ENCODE data around the gene ZDHHC5.
"Not testable (repeated sequence)": the region's sequence is repeated elsewhere in the genome, so short reads cannot be mapped to it uniquely, and the experiment has no call there.

The ZDHHC5 gene

DNA sequence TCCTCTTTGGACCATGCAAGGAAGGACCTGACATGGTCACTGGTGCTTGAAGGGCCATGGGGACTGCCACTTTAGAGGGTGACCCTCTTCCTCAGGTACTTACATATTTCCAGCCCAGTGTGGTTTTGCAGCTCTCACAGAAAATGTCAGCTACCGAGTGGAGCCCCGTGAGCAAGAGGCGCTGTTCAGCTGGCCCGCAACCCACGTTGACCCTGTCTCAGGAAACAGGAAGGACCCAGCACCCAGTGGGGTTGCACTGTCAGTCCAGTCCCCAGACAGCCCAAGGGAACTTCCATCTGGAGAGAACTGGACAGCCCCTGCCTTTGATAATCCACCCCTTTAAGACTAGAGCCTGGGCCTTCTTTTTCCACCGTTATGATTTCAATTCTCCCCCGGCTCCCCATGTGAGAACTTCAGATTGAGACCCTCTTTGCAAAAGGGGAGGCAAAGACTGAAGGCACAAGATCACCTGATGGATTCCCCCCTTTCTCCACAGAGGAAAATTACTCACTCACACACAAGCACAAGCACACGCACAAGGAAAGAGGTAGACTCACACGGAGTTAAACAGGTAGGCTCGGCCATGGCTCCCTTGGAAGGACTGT is 21.6 kb upstream of the ZDHHC5 start:
- Histone ChIP-seq H3K27ac (ENCODE audit: low read length) (no peak overlapping the region), H3K9me3 (ENCODE audit: insufficient read depth, low read depth, low read length) (no peaks in the 10 kb centered on the region), H3K4me1 (ENCODE audit: insufficient read depth, low read length) (peaks cover 65% of the 10 kb centered on the region), H3K27me3 (ENCODE audit: insufficient read depth, low read length) (peaks cover 14% of the 10 kb centered on the region; the same call in 1 of the 2 replicates), H3K9ac (ENCODE audit: low read depth, low read length) (peak overlapping the region; percentile 75; the same call in 1 of the 2 replicates), H3K4me3 (ENCODE audit: low read length) (peak overlapping the region; percentile 62; the same call in 1 of the 2 replicates), H3K36me3 (ENCODE audit: insufficient read depth, low read depth, low read length) (peaks cover 28% of the 10 kb centered on the region)

DNA sequence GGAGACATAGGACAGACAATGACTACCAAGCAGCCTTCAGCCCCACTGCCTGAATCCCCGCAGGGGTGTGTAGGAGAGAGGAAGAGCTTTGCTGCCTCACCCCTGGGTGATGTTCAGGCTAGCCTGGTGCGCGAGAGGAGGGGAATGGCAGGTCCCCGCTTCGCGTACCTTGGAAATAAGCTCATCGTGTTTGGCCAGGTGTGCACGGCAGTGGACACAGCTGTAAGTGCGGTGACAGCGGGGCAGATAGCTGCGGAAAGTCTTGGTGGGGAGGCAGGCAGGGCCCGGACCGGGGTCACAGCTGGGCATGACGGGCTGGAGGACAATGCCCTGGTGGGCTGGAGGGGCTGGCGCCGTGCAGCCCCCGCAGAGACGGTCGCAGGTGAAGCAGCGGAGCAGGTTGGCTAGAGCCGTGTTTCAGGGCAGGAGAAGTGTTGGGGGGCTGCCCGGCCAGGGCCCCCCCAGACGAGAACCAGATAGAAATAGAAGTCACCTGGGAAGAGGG is 21.1 kb upstream of the ZDHHC5 start:
- Histone ChIP-seq H3K4me3 (ENCODE audit: low read length) (peak overlapping the region; percentile 62), H3K27ac (ENCODE audit: low read length) (no peak overlapping the region), H3K9ac (ENCODE audit: low read depth, low read length) (peak overlapping the region; percentile 75; the same call in 1 of the 2 replicates), H3K27me3 (ENCODE audit: insufficient read depth, low read length) (peaks cover 19% of the 10 kb centered on the region), H3K36me3 (ENCODE audit: insufficient read depth, low read depth, low read length) (peaks cover 22% of the 10 kb centered on the region), H3K9me3 (ENCODE audit: insufficient read depth, low read depth, low read length) (no peaks in the 10 kb centered on the region), H3K4me1 (ENCODE audit: insufficient read depth, low read length) (peaks cover 59% of the 10 kb centered on the region)

DNA sequence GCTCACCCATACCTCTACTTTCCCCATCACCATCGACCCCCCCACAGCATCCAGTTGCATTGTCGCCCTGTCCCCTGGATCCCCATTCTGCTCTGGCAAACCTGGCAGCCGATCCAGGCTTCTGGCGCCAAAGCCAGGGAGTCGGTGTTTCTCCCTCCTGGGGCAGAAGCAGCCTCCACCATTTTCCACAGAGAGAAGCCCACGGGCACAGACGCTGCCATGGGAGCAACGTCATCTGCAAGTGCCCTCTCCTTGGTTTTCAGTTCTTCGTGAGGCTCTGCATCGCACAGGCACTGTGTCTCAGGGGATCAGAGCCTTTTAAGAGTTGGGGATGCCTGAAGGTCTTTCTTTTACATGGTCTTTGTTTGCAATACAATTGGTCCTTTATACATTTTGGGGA is 20.5 kb upstream of the ZDHHC5 start:
- Histone ChIP-seq H3K27me3 (ENCODE audit: insufficient read depth, low read length) (peaks cover 25% of the 10 kb centered on the region), H3K9me3 (ENCODE audit: insufficient read depth, low read depth, low read length) (no peaks in the 10 kb centered on the region), H3K4me1 (ENCODE audit: insufficient read depth, low read length) (peaks cover 59% of the 10 kb centered on the region), H3K27ac (ENCODE audit: low read length) (no peak overlapping the region), H3K9ac (ENCODE audit: low read depth, low read length) (peak overlapping the region; percentile 75; the same call in 1 of the 2 replicates), H3K36me3 (ENCODE audit: insufficient read depth, low read depth, low read length) (peaks cover 17% of the 10 kb centered on the region), H3K4me3 (ENCODE audit: low read length) (peak overlapping the region; percentile 62)

DNA sequence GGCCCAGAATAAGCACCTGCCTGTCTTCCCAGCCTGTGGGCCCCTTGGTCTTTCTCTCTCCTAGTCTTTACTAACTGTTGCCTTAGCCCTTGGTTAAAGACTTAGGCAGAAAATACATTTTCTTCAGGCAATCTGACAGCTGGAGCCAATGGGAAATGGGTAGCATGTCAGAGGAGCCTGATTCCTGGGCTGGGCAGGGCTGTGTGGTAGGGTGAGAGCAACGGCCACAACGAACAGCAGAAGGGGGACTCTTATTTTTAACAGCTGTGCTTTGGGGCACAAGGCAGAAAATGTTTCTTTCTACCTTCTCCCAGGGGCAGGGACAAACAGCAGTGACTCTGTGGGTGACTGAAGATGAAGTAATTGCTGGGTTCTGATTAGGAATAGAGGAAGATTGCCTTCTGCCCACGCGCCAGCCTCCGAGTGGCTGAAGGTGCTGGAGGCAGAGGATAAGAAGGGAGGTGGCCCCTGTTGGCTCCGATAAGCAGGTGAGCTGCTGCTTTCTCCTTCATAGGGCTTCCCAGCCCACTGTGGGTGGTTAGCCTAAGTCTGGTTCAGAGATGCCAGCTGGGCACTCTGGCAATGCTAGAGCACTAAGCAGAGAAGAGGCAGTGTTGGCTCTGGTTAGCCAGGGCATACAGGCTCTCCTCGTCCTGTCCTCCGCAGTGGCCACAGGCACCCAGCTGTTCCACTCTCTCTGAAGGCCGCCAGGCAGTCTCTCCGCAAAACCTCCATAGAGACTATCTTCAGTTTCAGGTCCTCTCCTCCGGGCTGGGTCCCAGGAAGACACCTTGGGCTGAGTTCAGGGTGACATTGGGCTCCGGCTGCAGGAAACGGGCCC is 19.7 kb upstream of the ZDHHC5 start:
- Histone ChIP-seq H3K9ac (ENCODE audit: low read depth, low read length) (peak overlapping the region; percentile 75), H3K9me3 (ENCODE audit: insufficient read depth, low read depth, low read length) (no peaks in the 10 kb centered on the region), H3K27me3 (ENCODE audit: insufficient read depth, low read length) (peaks cover 33% of the 10 kb centered on the region), H3K36me3 (ENCODE audit: insufficient read depth, low read depth, low read length) (peaks cover 9% of the 10 kb centered on the region), H3K27ac (ENCODE audit: low read length) (no peak overlapping the region), H3K4me1 (ENCODE audit: insufficient read depth, low read length) (peaks cover 58% of the 10 kb centered on the region), H3K4me3 (ENCODE audit: low read length) (peak overlapping the region; percentile 62)

DNA sequence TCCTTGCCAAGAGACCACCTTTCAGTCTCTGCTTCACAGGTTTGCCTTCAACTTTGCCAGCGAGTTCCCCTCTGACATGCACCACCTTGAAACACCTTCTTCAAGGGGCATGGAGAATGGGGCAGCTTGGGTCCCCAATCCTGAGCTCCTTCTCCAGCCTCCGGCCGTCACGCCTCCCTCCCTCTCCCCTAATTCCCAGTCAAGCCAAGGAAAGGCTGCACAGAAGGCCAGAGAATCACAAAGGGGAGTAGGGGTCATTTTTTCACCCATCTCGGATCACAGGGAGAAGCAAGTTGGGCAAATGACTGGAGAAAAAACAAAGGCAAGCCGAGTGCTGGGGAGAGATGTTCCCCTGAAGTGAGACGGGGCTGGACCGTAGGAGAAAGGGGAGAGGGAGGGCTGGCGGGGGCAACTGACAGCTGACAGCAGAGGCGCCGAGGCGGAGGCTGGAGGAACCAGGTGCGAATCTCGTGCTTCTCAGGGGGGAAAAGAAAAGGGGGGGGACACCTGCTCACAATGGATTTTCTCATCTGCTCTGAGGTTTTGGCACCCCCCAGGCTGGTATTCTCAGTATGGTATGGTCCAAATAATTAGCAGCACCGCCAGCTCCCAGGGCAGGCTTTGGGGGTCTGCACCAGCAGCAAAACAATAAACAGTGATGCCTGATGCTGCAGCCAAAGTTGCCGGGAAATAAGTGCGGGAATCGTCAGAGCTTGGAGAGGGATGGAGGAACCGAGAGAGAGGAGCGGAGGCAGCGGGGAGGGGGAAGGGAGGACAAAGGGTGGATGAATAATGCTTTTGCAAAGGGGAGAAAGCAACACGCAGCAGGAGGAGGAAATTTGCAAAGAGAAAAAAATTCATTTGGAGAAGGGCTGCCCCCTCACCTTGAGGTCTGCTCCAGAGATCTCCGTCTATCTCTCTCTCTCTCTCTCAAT is 18.8 kb upstream of the ZDHHC5 start:
- Histone ChIP-seq H3K9me3 (ENCODE audit: insufficient read depth, low read depth, low read length) (no peaks in the 10 kb centered on the region), H3K9ac (ENCODE audit: low read depth, low read length) (peak overlapping the region; percentile 75), H3K27me3 (ENCODE audit: insufficient read depth, low read length) (peaks cover 39% of the 10 kb centered on the region), H3K27ac (ENCODE audit: low read length) (no peak overlapping the region), H3K4me3 (ENCODE audit: low read length) (peak overlapping the region; percentile 62), H3K4me1 (ENCODE audit: insufficient read depth, low read length) (peaks cover 49% of the 10 kb centered on the region), H3K36me3 (ENCODE audit: insufficient read depth, low read depth, low read length) (no peaks in the 10 kb centered on the region)

DNA sequence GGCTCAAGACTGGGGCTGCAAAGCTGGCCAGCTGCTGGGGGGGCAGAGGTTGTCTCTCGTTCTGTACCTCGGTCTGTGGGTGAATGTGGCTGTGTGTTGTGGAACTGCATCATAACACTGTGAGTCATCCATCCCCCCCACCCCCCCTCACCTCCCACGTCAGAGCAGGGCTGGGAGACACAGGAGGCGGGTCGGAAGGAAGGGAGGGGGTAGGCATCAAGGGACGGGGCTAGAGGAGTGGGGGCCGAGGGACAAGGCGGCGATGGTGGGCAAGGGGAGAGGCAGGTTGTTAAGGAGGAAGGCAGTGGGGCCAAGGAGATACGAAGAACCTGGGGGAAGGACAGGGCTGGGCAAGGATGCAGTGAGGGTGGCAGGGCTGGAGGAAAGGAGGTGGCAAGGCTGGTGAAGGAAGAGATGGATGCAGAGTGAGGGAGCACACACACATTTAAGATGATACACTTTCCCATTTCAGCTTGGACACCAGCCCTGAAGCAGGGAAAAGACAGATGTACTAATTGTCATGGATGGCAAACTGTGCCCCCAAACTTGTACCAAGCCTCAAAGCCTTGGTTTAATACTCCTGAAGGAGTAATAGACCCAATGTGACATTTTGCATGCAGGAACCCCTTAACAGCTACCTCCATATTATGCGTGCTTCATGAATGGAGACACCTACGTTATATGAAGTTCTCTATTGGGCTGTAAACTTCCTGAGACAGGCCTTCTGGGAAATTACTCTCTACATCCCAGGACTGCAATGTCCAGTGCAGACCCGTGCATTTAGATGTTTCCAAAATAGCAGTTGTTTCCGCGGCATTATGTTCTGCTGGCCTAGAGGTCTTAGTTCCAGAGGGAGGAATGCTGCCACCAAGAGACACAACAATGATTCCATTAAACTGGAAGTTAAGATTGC is 17.8 kb upstream of the ZDHHC5 start, which contains the start of gene YPEL4:
YPEL4 (minus strand) TSS at position 87 of the 913 bp plus-strand sequence. CDS start 2,805 bp downstream, outside the sequence.
- Histone ChIP-seq H3K36me3 (ENCODE audit: insufficient read depth, low read depth, low read length) (no peaks in the 10 kb centered on the region), H3K4me3 (ENCODE audit: low read length) (peak within 1 kb of the TSS; percentile 62), H3K27me3 (ENCODE audit: insufficient read depth, low read length) (peaks cover 49% of the 10 kb centered on the region), H3K27ac (ENCODE audit: low read length) (no peak within 1 kb of the TSS), H3K9me3 (ENCODE audit: insufficient read depth, low read depth, low read length) (no peaks in the 10 kb centered on the region), H3K4me1 (ENCODE audit: insufficient read depth, low read length) (peaks cover 47% of the 10 kb centered on the region), H3K9ac (ENCODE audit: low read depth, low read length) (peak within 1 kb of the TSS; percentile 75)

DNA sequence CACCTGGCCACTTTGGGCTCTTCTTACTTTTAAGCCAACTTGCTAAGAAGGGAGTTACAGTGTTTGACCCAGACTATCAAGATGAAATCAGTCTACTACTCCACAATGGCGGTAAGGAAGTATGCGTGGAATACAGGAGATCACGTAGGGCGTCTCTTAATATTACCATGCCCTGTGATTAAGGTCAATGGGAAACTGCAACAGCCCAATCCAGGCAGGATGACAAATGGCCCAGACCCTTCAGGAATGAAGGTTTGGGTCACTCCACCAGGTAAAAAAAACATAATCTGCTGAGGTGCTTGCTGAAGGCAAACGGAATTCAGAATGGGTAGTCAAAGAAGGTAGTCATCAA is 17.2 kb upstream of the ZDHHC5 start:
- Histone ChIP-seq H3K36me3 (ENCODE audit: insufficient read depth, low read depth, low read length) (no peaks in the 10 kb centered on the region), H3K4me1 (ENCODE audit: insufficient read depth, low read length) (peaks cover 40% of the 10 kb centered on the region), H3K9me3 (ENCODE audit: insufficient read depth, low read depth, low read length) (no peaks in the 10 kb centered on the region)

DNA sequence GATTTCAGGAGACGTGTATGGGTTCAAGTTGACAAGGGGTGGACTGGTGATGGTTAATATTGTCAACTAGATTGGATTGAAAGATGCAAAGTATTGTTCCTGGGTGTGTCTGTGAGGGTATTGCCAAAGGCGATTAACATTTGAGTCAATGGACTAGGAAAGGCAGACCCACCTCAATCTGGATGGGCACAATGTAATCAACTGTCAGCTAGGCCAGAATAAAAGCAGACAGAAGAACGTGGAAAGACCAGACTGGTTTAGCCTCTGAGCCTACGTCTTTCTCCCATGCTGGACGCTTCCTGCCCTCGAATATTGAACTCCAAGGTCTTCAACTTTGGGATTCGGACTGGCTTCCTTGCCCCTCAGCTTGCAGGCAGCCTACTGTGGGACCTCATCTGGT is 16.5 kb upstream of the ZDHHC5 start:
- no peak overlapping the region for H3K27ac ChIP-seq (ENCODE audit: low read length)
- no peaks in the 10 kb centered on the region for H3K36me3 ChIP-seq (ENCODE audit: insufficient read depth, low read depth, low read length)
- H3K9me3 ChIP-seq (ENCODE audit: insufficient read depth, low read depth, low read length): no peaks in the 10 kb centered on the region
- peaks cover 52% of the 10 kb centered on the region for H3K27me3 ChIP-seq (ENCODE audit: insufficient read depth, low read length)
- H3K9ac ChIP-seq (ENCODE audit: low read depth, low read length): no peak overlapping the region
- no peak overlapping the region for H3K4me3 ChIP-seq (ENCODE audit: low read length)
- H3K4me1 ChIP-seq (ENCODE audit: insufficient read depth, low read length): peaks cover 34% of the 10 kb centered on the region

More for the DNA sequence above, 17.2 kb upstream of the ZDHHC5 start:
- H3K4me3 ChIP-seq (ENCODE audit: low read length): no peak overlapping the region
- H3K27me3 ChIP-seq (ENCODE audit: insufficient read depth, low read length): peaks cover 50% of the 10 kb centered on the region
- no peak overlapping the region for H3K27ac ChIP-seq (ENCODE audit: low read length)
- no peak overlapping the region for H3K9ac ChIP-seq (ENCODE audit: low read depth, low read length)

DNA sequence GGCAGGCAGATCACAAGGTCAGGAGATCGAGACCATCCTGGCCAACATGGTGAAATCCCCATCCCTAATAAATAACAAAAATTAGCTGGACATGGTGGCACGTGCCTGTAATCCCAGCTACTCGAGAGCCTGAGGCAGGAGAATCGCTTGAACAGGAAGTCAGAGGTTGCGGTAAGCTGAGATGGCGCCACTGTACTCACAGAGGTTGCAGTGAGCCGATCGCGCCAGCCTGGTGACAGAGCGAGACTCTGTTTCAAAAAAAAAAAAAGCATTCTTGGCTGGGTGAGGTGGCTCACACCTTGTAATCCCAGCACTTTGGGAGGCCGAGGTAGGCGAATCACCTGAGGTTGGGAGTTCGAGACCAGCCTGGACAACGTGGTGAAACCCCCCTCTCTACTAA is 15.7 kb upstream of the ZDHHC5 start:
- Histone ChIP-seq H3K4me1 (ENCODE audit: insufficient read depth, low read length) (peaks cover 27% of the 10 kb centered on the region), H3K27me3 (ENCODE audit: insufficient read depth, low read length) (peaks cover 58% of the 10 kb centered on the region)
- H3K4me3 ChIP-seq (ENCODE audit: low read length); H3K9me3 ChIP-seq (ENCODE audit: insufficient read depth, low read depth, low read length); H3K27ac ChIP-seq (ENCODE audit: low read length); H3K36me3 ChIP-seq (ENCODE audit: insufficient read depth, low read depth, low read length); H3K9ac ChIP-seq (ENCODE audit: low read depth, low read length): not testable (repeated sequence)

DNA sequence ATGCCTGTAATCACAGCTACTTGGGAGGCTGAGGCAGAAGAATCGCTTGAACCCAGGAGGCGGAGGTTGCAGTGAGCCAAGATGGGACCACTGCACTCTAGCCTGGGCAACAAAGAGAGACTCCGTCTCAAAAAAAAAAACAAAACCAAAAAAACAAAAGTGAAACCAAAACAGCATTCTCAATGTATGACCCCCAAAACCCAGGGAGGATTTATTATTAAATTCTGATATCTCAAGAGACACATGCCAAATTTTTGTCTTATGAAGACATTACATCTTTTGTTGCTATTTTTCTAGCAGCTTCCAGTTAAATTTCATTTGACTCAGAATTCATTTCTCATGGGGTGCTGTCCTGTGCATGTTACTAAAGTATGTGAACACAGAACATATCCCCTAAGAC is 15.3 kb upstream of the ZDHHC5 start:
- peaks cover 58% of the 10 kb centered on the region for H3K27me3 ChIP-seq (ENCODE audit: insufficient read depth, low read length)
- H3K4me3 ChIP-seq (ENCODE audit: low read length): no peak overlapping the region
- H3K36me3 ChIP-seq (ENCODE audit: insufficient read depth, low read depth, low read length): no peaks in the 10 kb centered on the region
- H3K9me3 ChIP-seq (ENCODE audit: insufficient read depth, low read depth, low read length): no peaks in the 10 kb centered on the region
- H3K9ac ChIP-seq (ENCODE audit: low read depth, low read length): no peak overlapping the region
- H3K27ac ChIP-seq (ENCODE audit: low read length): no peak overlapping the region
- H3K4me1 ChIP-seq (ENCODE audit: insufficient read depth, low read length): peaks cover 23% of the 10 kb centered on the region
